HG03097 (cell line): ENCODE data around the gene PRKG1.
"Not testable (repeated sequence)": the region's sequence is repeated elsewhere in the genome, so short reads cannot be mapped to it uniquely, and the experiment has no call there.

ENCODE experiments used
- ATAC-seq: cut with Tn5 transposase; IDR thresholded peaks from one replicate; pipeline ENCODE4 v1.9.1; 2021; ENCODE audit not compliant: unreplicated experiment, low FRiP score

PRKG1 gene

DNA sequence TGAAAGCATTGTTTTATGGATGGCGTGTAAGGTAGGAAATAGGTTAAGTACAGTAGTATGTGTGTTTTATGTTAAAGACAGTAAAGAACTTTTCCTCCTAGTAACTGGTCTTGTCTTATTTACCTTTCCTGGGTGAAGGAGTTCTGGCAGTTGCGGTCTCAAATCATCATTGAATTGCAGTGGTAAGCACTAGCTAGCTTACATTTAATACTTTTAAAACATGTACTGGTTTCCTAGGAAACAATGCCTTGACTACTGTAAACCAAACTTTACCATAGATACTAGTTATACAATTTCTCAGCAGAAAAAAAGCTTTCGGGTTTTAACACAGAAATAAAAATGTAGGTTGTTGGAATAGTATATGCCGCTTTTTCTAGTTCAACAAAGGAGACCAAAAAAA lies 37.7 kb downstream of the PRKG1 start:
- ATAC-seq, result no peak

DNA sequence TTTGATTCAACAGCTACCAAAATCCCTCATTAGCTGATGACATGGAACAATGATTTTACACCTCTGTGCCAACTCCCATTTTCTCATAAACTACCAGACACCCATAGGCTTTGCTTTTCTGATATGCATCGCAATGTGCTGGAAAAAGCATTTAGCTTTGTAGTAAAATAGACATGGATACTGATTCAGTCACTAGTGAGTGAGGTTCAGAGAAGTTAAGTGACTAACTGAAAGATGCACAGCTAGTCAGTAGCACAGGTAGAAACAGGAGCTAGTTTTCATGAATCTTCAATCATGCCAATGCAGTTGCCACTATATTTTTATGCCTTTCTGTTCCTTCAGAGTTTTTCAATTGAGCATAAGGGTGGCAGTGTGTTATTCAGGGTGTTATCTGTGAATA lies 38.7 kb downstream of the PRKG1 start:
- no peak for ATAC-seq

DNA sequence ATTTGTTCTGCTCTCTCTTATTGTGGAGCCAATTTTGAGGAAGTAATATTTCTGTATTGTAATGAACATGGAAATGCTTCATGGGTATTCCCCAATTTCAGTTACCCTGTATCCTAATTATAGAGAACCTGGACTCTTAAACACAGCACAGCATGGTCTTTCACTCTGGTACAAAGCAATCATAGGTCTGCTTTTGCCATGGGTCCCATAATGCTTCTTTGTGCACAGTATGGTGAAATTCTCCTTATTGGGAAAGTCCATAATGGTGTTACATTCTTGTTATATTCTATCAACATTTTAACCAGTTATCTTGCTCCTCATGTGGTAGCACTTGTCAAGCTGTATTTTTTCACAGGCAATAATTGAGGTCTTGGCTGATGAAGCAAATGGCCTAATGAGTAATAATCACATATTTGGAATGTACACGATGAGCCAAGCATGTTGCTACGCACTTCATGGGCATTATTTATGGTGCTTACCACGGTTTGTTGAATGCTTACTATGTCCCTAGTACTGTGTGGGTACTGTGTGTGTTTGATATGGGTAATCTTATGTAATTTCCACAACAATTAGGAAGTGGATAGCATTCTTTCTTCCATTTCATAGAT lies 42.9 kb downstream of the PRKG1 start:
- no peak for ATAC-seq

DNA sequence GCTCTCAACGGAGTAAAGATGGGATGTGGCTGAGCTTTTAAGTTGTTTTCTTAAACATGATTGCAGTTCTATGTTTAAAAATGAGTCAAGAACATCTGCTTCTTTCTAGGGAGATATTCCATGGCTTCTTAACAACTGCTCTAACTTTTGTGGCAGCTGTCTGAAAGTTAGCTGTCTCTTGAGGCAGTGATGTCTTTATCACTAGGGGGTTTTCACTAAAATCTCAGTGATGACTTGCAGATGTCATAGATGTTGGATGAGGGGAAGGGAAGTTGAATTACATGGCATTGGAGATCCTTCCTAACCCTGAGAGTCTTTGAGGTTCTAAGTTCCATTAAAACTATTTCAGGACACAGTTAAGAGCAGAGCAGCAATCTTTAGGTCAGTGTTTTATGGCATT lies 43.5 kb downstream of the PRKG1 start:
- ATAC-seq, result no peak

DNA sequence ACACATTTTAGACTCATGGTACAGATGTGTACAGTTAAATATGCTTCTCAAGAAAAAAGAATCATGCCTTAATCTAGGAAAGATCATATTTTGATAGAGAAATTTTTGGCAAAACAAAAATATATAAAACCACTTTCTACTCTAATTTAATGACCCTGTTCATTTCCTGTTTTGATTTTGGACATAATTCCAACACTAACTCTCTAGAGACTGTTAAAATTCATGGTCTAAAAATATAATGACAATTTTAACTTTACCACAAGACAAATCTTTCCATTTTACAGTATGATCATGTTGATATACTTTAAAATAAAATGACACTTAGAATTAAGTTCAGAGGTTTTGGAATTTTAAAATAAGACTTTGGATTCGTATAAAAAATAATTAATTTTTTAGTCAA lies 45.2 kb downstream of the PRKG1 start:
- no peak for ATAC-seq

DNA sequence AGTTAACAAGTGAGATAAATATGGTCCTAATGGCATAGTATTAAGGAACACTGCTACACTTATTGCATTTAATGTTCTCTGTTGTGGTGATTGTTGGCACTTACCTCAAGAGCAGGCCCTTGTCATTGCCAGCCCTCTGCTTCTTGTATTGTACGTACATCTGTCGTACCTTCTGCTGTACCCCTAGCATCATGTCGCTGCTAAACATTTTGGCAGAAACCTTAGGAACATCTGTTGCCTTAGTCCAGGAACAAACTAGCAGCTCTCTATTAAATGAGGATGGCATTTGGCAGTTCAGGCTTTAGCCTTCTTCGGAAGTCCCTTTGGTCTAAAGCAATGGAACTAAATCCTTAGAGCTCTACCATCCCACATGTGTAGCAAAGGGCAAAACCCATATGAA lies 47.6 kb downstream of the PRKG1 start:
- no peak for ATAC-seq

DNA sequence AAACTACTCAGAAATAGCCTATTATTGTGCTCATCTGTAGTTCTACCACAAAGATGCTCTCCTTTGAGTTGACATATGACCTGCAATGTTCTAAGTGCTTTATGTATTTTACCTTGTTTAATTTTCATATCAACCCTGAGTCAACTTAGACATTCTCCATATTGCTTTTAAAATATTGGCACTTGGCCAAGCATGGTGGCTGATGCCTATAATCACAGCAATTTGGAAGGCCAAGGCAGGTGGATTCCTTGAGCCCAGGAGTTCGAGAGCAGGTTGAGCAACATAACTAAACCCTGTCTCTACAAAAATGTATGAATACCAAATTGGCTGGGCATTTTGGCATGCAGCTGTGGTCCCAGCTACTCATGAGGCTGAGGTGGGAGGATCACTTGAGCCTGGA lies 50.6 kb downstream of the PRKG1 start:
- no peak for ATAC-seq

DNA sequence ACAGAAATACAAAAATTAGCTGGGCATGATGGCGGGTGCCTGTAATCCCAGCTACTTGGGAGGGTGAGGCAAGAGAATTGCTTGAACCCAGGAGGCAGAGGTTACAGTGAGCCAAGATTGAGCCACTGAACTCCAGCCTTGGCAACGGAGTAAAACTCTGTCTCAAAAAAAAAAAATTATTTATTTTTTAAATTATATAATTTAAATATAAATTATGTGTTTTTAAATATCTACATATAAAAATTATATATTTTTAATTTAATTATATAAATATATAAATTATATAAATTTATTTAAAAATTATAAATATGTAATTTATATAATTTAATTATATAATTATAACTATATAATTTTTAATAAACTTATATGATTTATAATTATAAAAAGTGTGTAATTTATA lies 51.2 kb downstream of the PRKG1 start:
- ATAC-seq, result no peak

DNA sequence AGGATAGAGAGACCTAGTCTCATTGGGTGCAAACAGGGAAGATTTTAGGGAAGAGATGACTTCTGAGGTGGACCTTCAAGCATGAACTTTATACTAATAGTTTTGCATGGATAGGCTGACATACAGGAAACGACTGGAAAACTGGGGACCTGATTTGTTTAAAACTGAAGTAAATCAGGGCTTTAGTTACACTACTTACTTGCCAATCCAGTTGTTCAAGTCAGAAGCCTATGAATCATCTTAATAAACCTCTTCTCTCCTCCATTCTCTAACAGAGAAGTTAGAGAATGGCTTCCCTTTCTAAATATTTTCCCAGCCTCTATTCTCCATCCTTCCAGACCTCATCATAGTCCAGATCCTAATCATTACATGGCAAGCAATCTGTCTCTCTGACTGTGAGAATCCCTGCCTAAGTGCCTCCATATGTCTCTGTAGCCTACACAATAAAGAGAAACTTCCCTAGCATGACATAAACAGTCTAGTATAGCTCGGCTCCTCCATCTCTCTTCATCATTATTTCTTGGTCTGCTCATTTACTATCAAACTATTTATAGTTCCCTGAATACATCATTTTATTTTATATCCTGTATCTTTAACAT lies 55.8 kb downstream of the PRKG1 start:
- no peak for ATAC-seq

DNA sequence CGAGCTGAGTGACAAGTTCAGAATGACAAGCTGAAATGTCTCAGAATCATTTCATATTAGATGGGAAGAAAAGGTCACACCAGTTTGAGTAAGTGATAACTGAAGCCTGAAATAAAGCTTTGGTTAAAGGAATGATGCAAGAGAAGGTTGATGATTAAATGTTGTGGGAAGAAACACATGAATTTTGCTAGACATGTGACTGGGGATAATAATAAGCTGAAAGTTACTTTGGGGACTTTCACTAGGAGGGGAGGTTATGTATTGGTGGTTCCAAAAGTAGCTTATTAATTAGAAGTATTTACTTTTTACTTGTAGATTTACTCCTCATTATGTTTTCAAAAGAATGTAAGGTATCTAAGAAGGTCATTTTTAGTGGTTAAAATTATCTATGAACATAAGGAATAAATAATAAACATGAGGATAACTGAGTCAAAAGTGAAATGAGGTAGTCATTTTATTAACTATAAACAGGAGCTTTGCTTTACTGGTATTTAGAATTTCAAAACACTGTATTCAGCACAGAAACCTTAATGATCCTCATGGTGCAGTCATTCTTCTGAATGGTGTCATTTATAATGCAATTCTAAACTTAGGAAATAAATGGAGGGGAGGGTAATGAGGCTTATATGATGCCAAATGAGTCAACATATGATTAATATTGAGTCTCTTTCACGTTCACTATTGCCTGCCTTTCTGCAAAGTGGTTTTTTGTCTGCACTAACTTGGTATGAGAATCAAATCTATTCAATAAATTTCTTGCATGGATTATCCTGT lies 63.7 kb downstream of the PRKG1 start:
- peak; percentile 63 for ATAC-seq

DNA sequence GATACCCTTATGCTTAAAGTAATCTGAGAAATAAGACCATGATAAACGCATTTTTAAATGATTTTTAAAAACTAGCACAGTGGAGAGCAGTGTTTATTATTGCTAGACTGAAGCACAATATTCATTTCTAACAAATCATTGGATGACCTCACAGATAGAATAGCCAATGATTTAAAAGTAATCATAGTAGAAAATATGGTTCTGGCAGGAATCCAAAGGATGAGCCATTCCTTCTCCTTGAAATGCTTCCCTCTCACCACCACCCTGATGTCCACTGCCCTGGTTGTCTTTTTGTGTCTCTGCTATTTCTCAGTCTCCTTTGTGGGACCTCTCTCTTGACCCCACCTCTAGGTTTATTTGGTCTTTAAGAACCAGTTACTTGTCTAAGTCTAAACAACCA lies 64.9 kb downstream of the PRKG1 start:
- no peak for ATAC-seq

DNA sequence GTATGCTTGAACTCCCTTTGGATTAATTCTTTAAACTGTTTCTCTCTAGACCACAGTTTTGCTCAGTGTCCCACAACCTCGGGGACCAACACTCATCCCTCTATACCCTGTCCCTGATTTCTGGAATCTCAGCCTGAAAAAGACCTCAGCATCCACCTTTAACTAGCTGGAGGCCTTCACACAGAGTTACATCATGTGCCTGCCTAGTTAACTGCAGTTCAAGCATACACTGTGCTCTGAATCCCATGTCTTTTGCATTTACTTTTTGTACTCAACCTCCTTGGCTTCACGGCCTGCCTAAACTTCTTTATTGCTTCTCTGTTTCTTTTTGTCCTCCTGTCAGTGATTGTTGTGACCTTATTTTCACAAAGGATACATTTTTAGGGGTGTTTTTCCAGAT lies 66.7 kb downstream of the PRKG1 start:
- no peak for ATAC-seq

DNA sequence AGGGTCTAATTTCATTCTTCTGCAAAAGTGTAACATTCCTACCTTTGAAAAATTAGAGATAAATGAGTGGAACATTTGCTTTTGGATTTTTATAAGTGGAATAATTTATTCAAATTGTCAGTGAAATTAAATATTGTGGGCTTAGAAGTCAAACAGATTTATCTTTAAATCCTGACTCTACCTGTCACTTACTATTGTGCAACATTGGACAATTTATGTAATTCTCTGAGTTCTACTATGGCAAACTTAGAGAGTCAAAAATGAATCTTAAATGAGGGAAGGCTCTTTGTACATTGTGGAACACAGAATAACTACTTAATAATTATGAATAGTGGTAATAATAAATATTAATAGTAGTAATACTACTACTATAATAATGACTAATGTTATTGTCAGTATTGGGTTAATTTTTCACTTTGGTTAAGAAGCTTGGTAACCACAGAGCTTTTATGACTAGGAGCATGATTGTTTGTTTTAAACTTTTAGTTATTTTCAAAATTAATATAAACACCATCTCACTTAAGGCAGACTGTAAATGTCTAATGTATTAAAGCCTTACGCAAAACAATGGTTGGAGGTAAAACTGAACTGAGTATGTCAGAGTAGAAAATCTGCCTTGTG lies 70.0 kb downstream of the PRKG1 start:
- ATAC-seq, result no peak

DNA sequence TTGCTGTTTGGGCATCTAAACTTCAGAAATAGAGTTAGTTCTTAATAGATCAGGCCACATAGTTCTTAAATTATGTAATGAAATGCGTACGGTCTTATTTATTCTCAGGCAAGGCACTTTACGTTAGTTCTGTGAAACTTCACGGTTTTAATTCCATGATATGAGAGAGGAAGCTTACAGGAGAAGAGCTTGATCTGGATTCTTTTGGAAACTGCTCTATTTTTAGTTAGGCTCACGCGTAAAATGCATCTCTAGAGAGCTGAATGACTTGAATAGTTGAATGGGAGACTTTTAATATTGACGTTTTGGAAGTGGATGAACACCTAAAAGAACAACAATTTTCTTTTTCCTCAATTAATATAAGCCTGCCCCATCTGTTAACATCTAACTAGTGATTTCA lies 71.1 kb downstream of the PRKG1 start:
- ATAC-seq, result no peak

DNA sequence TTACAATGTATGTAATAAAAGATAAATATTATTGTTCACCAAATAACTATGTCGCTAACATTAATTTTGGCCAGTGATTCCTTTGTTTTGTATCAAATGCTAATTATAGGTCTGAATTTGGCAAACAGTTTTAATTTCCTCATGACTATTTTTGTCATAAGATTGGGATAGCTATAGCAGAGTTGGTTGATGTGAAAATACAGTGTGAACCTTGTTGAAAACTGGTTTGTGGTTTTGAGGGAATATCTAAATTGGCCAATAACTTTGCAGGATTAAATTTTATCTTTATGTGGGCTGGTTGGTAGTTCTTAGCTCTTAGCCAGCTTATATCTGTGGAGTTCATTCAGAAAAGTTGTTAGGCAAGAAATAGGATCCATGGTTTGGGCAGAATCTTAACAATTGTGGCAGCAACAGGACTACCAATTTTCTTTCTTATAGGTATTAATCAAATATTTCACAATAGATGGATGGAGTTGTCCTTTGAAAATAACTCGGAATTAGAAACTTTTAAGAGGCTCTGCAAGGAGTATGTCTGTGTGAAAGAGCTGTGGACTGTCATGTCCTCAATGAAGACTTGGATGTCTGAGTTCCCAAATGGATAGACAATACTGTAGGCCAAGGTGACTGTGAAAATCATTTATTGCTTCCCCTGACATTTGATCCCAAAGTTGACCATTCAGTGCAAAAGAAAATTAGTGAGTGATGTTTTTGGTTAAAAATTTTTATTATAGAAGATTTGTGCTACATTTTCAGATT lies 73.5 kb downstream of the PRKG1 start:
- ATAC-seq, result no peak

DNA sequence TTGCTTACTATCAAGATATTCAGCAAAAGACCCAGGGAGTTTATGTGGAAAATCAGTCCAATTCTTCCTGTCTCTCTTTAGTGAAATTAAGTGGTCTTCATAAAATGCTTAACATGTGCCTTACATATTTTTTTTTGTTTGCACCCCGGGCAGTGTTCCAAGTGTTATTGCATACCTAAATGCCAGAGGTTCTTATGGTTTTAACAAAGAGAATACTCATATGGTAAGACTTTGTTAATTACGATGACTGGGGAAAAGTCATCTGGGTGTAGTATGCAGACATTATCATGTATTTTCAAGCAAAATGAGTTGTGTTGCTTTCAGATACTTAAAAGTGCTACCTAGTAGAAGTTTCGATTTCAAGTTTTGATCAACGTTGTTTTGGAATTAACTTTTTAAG lies 82.6 kb downstream of the PRKG1 start:
- ATAC-seq, result no peak

DNA sequence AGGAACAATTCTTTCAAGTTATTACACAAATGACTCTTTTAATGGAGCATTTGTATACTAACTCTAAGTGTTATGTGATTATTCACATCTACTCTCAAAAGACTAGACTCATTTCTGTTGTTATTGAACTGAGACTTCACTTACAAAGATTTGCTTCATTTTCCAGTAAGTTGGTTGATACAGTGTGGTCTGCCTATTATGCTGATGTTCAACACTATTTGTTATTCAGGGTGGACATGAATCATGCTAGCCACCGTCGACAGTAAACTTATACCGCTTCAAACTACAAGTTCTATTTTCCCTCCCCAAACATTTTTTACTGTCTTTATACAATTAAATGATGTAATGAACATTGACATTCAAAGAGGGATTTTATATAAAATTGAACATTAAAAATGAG lies 84.5 kb downstream of the PRKG1 start:
- ATAC-seq, result no peak

DNA sequence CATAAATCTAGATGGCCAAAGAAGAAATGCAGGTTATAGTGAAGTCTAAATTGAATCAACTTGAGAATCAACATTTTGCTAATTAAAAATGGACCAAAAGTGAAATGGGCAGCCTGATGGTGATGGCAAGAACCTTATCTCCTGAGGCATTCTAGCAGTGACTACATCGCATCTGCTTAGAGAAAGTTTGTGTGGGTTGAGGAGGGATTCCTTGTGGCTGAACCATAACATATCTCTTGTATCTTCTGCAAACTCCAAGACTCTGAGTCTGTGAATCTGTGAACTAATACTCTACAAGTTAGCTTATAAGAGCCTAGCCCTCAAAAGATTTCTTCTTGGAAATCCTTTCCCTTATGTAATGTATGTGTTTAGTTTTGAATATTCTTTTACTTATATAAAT lies 85.6 kb downstream of the PRKG1 start:
- ATAC-seq, result no peak

DNA sequence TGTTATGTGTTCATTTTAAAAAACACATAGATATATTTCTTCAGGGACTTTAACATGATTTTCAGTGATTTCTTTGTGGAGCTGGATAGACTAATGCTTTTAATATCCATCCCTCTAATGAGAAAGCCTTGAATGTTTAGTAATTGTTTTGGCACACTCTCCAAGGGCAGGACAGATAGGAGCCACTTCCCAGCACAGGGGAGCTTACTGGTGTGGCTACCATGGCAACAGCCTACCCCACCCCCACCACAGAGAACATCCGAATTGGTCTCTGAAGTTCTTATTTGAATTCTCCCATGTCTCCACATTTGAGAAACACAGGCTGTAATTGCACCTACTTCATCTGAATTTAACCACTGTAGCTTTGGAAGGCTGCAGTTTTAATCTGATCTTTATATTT lies 87.7 kb downstream of the PRKG1 start:
- ATAC-seq, result no peak

DNA sequence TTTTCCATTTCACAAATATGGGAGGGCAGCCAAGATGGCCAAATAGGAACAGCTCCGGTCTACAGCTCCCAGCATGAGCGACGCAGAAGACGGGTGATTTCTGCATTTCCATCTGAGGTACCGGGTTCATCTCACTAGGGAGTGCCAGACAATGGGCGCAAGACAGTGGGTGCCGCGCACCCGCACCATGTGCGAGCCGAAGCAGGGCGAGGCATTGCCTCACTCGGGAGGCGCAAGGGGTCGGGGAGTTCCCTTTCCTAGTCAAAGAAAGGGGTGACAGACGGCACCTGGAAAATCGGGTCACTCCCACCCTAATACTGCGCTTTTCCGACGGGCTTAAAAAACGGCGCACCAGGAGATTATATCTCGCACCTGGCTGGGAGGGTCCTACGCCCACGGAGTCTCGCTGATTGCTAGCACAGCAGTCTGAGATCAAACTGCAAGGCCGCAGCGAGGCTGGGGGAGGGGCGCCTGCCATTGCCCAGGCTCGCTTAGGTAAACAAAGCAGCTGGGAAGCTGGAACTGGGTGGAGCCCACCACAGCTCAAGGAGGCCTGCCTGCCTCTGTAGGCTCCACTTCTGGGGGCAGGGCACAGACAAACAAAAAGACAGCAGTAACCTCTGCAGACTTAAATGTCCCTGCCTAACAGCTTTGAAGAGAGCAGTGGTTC lies 89.2 kb downstream of the PRKG1 start:
- ATAC-seq, result not testable (repeated sequence)
